ENCODE data around the gene KIAA1217.
A peak's percentile ranks its signal among the peaks of the same experiment; 100 is the strongest.

DNA sequence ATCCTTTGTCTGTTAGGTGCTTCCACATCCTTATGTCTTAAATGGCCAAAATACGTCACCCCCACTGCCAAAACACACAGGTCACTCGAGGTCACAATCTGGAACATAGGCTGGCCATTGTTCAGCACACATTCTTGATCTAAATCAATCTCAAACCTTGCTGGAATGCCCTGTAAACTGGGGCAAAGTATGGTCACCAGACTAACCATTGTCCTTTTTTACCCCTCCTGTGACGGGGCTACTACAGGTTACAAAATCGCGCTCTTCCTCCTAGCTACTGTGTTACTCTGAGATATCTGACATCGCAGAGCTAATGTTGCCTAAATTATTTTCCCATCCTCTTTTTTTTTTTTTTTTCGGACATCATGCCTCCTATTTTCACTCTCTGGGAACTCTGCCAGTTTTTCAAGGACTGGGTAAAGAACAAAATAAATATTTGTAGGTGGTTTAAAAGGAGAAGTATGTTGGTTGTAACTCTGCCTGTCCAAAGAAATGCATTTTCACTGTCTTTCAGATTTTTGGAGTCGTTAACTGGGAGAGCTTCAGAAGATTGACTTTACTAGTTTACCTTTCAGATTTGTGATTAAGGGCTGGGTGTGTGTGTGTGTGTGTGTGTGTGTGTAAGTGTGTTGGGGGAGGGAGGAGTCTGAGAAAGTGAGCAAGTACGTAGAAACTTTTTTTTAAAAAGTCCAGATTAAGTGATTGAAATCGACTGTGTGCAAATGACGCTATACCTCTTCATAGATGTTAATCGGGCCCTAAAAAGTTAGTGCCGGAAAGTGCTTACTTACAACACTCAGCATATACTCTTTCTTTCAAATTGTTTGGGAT is 942 bp upstream of the KIAA1217 start:
- peak in 1 of 2 donors; percentile 15 for TF ChIP-seq POLR2A (IDR thresholded peaks at IDR 0.05)
- TF ChIP-seq, protein P1, sequence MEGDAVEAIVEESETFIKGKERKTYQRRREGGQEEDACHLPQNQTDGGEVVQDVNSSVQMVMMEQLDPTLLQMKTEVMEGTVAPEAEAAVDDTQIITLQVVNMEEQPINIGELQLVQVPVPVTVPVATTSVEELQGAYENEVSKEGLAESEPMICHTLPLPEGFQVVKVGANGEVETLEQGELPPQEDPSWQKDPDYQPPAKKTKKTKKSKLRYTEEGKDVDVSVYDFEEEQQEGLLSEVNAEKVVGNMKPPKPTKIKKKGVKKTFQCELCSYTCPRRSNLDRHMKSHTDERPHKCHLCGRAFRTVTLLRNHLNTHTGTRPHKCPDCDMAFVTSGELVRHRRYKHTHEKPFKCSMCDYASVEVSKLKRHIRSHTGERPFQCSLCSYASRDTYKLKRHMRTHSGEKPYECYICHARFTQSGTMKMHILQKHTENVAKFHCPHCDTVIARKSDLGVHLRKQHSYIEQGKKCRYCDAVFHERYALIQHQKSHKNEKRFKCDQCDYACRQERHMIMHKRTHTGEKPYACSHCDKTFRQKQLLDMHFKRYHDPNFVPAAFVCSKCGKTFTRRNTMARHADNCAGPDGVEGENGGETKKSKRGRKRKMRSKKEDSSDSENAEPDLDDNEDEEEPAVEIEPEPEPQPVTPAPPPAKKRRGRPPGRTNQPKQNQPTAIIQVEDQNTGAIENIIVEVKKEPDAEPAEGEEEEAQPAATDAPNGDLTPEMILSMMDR (IDR thresholded peaks at IDR 0.05) = no peak

All from thyroid gland (tissue), 4 donors.